Retina (tissue), 1 donor: ENCODE results near the gene PPP1R12A.
"Not testable (repeated sequence)": the region's sequence is repeated elsewhere in the genome, so short reads cannot be mapped to it uniquely, and the experiment has no call there.

Experiments used
- DNase-seq: peaks from one replicate; pipeline ENCODE4 v3.0.0-alpha.2; 2016

The PPP1R12A gene

DNA sequence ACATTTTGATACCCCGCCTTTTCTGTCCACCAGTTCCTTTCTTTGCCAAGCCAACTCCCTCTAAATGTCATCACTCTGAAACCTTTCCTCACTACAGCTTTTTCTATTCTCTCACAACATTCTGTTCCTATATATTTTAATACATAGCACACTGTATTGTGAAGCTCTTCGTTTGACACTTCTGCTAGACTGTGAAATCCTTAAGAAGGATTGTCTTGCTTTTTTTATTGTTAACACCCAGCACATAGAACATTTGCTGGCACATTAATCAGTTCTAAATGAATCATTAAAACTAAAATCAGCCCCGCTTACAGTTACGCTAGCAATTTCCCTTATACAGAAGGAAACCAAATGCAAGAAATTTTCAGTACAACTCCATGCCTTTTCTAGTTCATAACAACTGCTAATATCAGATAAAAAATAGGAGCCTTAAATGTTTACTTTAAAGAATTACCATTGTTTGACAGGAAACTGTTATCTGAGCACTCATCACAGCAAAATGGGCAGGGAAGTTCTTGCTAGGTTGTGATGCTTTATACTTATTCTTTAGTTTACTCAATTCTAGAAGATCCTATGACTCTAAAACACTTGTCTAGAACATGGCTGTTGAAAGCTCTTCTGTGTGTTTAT, 93.5 kb downstream of the PPP1R12A start:
- no peak for DNase-seq

- DNase-seq: no peak
Observed at GRCh38 chr12:79838359-79838758, 96.5 kb downstream of the PPP1R12A start.

DNA sequence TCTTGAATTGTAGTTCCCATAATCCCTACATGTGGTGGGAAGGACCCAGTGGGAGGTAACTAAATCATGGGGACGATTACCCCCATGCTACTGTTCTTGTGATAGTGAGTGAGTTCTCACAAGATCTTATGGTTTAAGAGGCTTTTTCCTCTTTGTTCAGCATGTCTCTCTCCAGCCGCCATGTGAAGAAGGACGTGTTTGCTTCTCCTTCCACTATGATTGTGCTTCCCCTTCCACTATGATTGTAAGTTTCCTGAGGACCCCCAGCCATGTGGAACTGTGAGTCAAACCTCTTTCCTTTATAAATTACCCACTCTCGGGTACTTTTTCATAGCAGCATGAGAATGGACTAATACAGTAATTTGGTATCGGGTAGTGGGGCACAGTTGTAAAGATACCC, 97.3 kb downstream of the PPP1R12A start:
- no peak for DNase-seq

DNA sequence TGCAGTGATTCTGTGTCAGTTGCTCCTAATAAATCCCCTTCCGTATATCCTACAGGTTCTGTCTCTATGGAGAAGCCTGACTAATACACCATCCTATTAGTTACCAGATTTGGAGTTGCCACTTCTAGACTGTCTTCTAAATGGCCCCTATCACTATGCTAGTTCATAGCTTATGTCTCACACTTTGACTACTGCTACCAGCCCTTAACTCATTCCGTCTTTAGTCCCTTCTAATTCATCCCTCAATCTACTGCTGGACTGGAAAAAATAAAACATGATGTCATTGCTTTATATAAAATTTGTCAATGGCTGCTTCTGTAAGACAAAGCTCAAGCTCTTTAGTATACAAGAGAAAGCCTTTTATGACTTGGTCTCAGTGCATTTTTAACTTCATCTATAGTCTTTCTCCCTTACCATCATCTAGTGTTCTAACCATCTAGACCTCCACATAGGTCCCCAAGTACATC, 99.5 kb downstream of the PPP1R12A start:
- DNase-seq: no peak

DNA sequence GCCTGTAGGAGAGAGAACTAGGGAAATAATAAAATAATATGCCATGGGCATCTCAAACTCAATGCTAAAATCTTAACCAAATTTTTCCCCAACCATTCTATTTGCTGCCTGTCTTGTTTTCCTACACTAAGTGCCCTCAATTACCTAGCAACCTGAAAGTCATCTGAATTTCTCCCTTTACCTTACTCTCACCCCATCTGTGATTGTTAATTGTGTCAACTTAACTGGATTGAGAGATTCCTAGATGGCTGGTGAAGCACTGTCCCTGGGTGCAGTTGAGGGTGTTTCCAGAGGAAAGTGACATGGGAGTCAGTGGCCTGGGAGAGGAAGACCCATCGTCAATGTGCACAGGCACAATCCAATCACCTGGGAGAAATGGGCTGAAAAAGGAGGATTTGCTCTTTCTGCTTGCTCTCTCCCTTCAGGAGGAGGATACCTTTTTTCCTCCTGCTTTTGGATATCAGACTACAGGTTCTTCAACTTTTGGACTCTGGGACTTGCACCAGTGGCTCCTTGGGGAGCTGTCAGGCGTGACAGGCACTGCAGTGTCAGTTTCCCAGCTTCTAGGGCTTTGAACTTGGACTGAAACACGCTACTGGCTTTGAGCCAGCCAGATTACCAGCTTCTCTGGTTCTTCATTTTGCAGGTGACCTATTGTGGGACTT, 100.1 kb downstream of the PPP1R12A start:
- DNase-seq: no peak

DNA sequence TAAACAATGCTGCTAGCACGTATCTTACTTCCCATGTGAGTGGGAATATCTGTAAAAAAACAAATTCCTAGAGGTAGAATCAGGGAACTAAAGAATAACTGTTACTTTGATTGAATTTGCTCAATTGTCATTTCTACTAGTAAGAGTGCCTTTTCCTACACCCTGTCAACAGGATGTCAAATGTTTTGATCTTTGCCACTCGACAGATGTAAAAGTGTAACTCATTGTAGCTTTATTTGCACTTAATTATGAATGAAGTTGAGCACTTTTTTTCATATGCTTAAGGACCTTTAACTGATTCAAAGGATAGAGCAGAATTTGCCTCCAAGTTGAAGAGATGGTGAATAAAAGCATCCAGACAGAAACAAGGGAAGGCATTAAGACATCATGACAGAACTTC, 104.5 kb downstream of the PPP1R12A start:
- DNase-seq: no peak

DNA sequence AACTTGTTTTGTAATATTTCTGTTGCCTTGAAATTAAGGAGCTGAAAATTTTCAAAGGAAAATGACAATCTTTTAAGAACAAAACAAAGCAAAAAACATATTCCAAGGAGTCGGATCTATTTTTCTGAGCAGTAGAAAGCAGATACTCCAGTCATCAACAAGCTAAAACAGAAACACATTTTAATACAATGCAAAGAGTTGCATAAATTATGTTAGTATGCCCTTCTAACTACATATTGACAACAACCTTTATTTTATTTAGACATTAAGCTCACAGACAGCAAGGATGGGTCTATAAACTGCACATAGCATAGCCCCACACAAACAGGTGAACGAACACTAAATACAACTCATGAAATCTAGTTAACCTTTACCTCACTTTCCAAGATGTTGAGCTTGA, 106.0 kb downstream of the PPP1R12A start:
- no peak for DNase-seq

DNA sequence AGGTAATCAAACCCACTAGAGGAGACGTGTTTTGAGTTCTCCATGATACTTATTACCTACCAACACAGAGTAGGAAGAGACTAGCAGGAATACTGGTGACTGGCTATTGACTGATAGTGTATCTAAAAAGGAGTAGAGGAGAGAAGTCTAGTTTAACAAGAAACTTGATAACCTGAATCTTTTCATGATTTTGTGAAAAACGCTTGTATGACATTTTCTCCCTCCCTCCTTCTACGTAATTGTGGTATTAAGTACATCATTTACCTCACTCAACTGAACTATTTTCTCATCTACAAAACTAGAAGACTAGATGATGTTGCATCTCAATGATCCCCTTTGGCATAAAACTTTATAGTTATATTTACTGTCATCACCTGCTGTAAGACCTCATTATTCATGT, 107.4 kb downstream of the PPP1R12A start:
- no peak for DNase-seq

- DNase-seq: no peak
Observed at GRCh38 chr12:79826267-79827128, 108.4 kb downstream of the PPP1R12A start.

GRCh38 chr12:79822475-79822874, 112.4 kb downstream of the PPP1R12A start:
- no peak for DNase-seq

DNA sequence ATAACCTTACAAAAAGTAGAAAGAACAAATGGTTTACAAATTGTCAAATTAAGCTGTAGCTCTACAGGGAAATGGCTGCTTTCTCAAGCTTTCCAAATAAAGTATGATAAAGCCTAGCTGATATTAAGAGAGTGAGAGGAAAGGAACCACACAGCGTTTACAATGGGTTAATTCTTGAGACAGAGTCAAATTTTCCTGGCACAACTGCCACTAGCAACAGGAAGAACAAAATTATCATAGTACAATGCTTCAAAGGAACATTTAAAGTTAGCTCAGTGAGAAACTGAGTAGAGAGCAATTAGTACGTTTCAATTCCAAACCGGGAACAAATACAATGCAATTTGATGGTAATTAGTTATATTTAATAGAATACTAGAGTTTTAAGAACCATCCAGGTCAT, 116.0 kb downstream of the PPP1R12A start:
- no peak for DNase-seq

DNA sequence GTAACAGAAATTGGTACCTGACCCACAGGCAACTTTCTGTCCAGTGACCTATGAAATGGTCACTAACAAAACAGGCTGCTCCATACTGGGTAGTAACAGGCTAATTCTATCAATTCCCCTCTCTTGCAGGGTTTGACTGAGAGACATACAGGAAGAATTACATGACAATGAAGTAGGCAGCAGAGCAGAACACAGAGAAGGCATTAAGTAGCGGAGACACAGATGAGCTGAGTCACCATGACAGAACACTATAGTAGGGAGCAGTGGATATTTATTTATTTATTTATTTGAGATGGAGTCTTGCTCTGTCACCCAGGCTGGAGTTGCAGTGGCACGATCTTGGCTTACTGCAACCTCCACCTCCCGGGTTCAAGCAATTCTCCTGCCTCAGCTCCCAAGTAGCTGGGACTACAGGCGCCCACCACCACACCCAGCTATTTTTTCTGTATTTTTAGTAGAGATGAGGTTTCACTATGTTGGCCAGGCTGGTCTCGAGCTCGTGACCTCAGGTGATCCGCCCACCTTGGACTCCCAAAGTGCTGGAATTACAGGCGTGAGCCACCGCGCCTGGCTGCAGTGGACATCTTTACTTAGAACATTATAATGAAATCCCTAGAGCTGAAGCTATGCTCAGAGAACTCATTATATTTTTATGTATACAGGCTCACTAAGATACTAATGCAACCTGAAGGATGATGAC, 150.4 kb downstream of the PPP1R12A start:
- DNase-seq: not testable (repeated sequence)

DNA sequence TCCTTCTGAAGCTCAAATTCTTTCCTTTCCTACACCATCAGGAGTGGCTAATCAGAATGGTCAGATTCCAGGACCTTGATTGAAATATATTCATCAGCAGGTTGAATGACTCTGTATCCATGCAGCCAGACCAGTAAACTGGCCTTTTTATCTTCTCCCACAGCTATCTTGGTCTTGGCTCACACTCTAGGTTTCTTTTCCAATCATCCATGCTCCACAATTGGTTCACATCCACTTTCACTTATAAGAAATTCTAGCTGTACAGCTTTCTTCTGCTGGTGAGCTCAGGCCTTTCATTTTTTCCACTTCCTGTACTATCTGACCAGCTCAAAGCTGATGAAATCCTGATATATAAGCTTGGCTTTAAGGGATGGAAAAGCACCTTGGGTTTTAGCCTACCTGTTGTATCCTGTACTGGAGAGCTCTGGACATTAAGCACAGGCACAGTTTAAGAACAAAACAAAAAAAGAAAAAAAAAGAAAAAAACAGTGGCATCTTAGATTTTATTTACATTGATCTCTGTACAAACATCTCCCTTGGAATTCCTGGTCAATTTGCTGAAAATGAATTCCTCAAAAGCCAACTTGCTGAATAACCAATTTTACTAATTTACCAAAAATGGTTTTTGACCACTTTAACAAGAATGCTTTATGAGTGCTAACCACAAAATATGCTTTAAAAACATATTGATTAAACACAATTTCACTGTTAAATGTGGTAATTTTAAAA, 152.6 kb downstream of the PPP1R12A start:
- no peak for DNase-seq

DNA sequence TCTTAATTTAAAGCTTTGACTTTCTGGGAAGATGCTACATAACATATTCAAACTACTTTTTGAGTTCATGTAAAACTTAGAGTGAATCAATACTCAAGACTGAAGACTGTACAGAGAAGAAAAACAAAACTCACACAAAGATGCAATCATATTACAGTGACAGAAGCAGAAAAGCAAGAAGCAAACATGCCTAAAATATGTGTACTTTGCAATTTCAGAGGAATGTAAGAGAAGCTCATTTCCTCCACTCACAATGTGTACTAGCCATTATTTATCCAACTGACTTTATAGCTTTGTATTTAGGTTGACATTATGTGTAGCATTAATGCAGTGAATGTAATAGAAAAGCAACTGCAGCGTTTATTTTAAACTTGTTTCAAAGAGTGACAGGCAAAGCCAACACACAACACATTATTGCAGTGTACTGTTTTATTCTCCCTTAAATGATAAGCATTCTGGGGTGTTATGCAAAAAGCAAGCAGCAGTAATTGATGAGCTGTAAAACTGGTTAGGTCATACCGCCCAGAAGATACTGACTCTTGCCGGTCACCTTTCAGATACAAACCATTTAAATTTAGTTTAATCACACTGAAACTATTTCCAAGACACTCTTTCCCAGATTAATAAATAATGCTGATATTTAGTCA, 156.0 kb downstream of the PPP1R12A start:
- DNase-seq: no peak

- no peak for DNase-seq
Observed at GRCh38 chr12:79776111-79776510, 158.8 kb downstream of the PPP1R12A start.

DNA sequence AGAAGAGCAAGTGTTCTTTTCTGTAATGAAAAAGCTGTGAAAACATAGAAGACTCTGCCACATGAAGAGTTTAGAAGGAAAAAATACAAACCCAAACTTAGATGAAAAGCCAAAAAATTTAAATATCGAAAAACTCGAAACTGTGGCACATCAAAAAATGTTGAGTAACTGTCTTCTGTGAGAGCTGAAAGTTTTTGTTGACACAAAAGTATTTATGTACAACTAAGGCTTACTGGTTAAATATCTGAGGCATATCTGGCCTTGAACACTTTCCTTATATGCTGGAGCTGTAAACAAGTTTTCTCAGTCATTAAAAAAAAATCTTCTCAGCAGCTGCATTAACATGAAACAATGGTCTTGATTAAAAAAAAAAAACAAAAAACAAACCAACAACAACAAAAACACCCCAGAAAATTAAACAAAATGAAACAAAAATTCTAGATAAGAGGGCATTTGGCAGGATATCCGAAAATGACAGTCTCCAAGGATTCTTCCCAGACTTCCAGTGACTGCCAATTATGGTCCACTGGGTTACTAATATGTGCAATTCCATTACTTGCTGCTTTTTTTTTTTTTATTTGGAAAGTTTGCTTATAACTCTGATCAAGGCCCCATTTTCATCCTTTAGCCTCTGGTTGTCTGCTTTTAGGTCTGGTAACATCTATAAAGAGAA, 159.4 kb downstream of the PPP1R12A start:
- no peak for DNase-seq

GRCh38 chr12:79773896-79774295, 161.0 kb downstream of the PPP1R12A start:
- no peak for DNase-seq

GRCh38 chr12:79769860-79770485, 164.9 kb downstream of the PPP1R12A start:
- no peak for DNase-seq

- no peak for DNase-seq
Observed at GRCh38 chr12:79769189-79769859, 165.6 kb downstream of the PPP1R12A start.
